Kidney epithelial cell (primary cell): Measurements from ENCODE around the gene DPH7. TPM values are rescaled to one million over a fixed set of nuclear protein-coding genes. Genes with fewer than 3 reads are reported as not detected.
"Not testable (repeated sequence)": the region's sequence is repeated elsewhere in the genome, so short reads cannot be mapped to it uniquely, and the experiment has no call there.

Experiments used
- DNase-seq: peaks from one replicate; pipeline ENCODE4 v3.0.0-alpha.2; 2010; ENCODE audit warnings: low read depth
- H3K27me3 ChIP-seq: 2 replicates; pipeline ENCODE4 v1.6.0; 2011; ENCODE audit warnings: low read length; ENCODE audit not compliant: control insufficient read depth, insufficient read depth
- H3K36me3 ChIP-seq: 2 replicates; pipeline ENCODE4 v1.5.1; 2011; ENCODE audit warnings: low read length; ENCODE audit not compliant: control insufficient read depth, insufficient read depth
- H3K4me3 ChIP-seq: 2 replicates; pipeline ENCODE4 v1.5.1; 2011; ENCODE audit warnings: low read depth, mild to moderate bottlenecking, control low read depth, low read length
- CTCF ChIP-seq: IDR thresholded peaks from 2 replicates; pipeline ENCODE4 v1.5.1; 2011; ENCODE audit warnings: mild to moderate bottlenecking, moderate library complexity, low read length, control low read depth, inconsistent platforms; ENCODE audit not compliant: insufficient read depth, poor library complexity, severe bottlenecking
- total RNA-seq: library from RNA; depleted of rRNA; stranded (reverse); fragments of >200 nt; gene quantifications from 2 replicates; pipeline ENCODE4 v1.2.3, GENCODE V29; 2015

Gene DPH7
- total RNA-seq, result 38.9 and 52.1 TPM in 2 replicates

GRCh38 chr9:137578518-137579258 is at the start of gene DPH7:
TSS of gene DPH7 (minus strand) at chr9:137578925. CDS start at chr9:137578777, 148 bp downstream.
- H3K27me3 ChIP-seq, result no peaks in the 10 kb centered on the region
- TF ChIP-seq CTCF, result peak; percentile 82
- H3K4me3 ChIP-seq, result peak within 1 kb of the TSS; percentile 85
- peaks cover 1% of the 10 kb centered on the region for H3K36me3 ChIP-seq
- DNase-seq, result peak; percentile 57

GRCh38 chr9:137627406-137627805 is 48.7 kb upstream of the DPH7 start:
- not testable (repeated sequence) for H3K36me3 ChIP-seq, DNase-seq, H3K4me3 ChIP-seq, H3K27me3 ChIP-seq

- Histone ChIP-seq H3K36me3 (no peaks in the 10 kb centered on the region), H3K27me3 (no peaks in the 10 kb centered on the region), H3K4me3 (no peak overlapping the region)
- DNase-seq, result no peak
- no peak for TF ChIP-seq CTCF
Observed at GRCh38 chr9:137626464-137626863, 47.7 kb upstream of the DPH7 start.

GRCh38 chr9:137622211-137622610 is 43.5 kb upstream of the DPH7 start:
- not testable (repeated sequence) for H3K4me3 ChIP-seq, DNase-seq, H3K27me3 ChIP-seq, H3K36me3 ChIP-seq

GRCh38 chr9:137621131-137621757 is 42.5 kb upstream of the DPH7 start:
- Histone ChIP-seq H3K4me3 (no peak overlapping the region), H3K27me3 (no peaks in the 10 kb centered on the region), H3K36me3 (no peaks in the 10 kb centered on the region)
- peak; percentile 25 for TF ChIP-seq CTCF
- DNase-seq, result no peak

GRCh38 chr9:137620581-137620980 is 41.9 kb upstream of the DPH7 start:
- H3K27me3 ChIP-seq, result no peaks in the 10 kb centered on the region
- no peak overlapping the region for H3K4me3 ChIP-seq
- DNase-seq, result no peak
- H3K36me3 ChIP-seq, result no peaks in the 10 kb centered on the region
- no peak for TF ChIP-seq CTCF

GRCh38 chr9:137620048-137620405 is 41.3 kb upstream of the DPH7 start:
- Histone ChIP-seq H3K4me3 (peak overlapping the region; percentile 58), H3K27me3 (no peaks in the 10 kb centered on the region), H3K36me3 (no peaks in the 10 kb centered on the region)
- TF ChIP-seq CTCF, result no peak
- no peak for DNase-seq
